H9 (cell line): ENCODE data around the gene C9orf72. TPM values are rescaled to one million over a fixed set of nuclear protein-coding genes. Genes with fewer than 3 reads are reported as not detected.

Experiments
- DNase-seq: peaks from one replicate; pipeline ENCODE4 v3.0.0-alpha.2; 2017
- H2AFZ ChIP-seq: one replicate; pipeline ENCODE4 v1.6.1; 2013; ENCODE audit warnings: mild to moderate bottlenecking, low read length, control low read depth, moderate library complexity
- H2AK5ac ChIP-seq: 2 replicates; pipeline ENCODE4 v1.6.1; 2013; ENCODE audit warnings: low read length, control low read depth, mixed read lengths; ENCODE audit not compliant: insufficient read length
- H2BK120ac ChIP-seq: one replicate; pipeline ENCODE4 v1.6.1; 2013; ENCODE audit warnings: low read depth, mild to moderate bottlenecking, low read length, control low read depth, inconsistent platforms; ENCODE audit not compliant: poor library complexity, severe bottlenecking
- H2BK12ac ChIP-seq: 2 replicates; pipeline ENCODE4 v1.6.1; 2013; ENCODE audit warnings: low read length, control low read depth, mixed read lengths, low read depth; ENCODE audit not compliant: insufficient read length
- H2BK15ac ChIP-seq: 2 replicates; pipeline ENCODE4 v1.6.1; 2013; ENCODE audit warnings: low read depth, low read length, control low read depth
- H2BK20ac ChIP-seq: one replicate; pipeline ENCODE4 v1.6.1; 2013; ENCODE audit warnings: low read depth, mild to moderate bottlenecking, low read length, control low read depth, inconsistent platforms; ENCODE audit not compliant: poor library complexity, severe bottlenecking
- H2BK5ac ChIP-seq: 2 replicates; pipeline ENCODE4 v1.6.1; 2013; ENCODE audit warnings: low read length, control low read depth, mixed read lengths; ENCODE audit not compliant: insufficient read length
- H3K14ac ChIP-seq: 2 replicates; pipeline ENCODE4 v1.6.1; 2013; ENCODE audit warnings: low read length, control low read depth; ENCODE audit not compliant: insufficient read depth
- H3K18ac ChIP-seq: 2 replicates; pipeline ENCODE4 v1.6.1; 2013; ENCODE audit warnings: low read depth, mild to moderate bottlenecking, mixed read lengths, low read length, control low read depth; ENCODE audit not compliant: insufficient read length
- H3K23ac ChIP-seq: 2 replicates; pipeline ENCODE4 v1.6.1; 2013; ENCODE audit warnings: low read length, control low read depth, mixed read lengths, low read depth; ENCODE audit not compliant: insufficient read length
- H3K23me2 ChIP-seq: 2 replicates; pipeline ENCODE4 v1.6.1; 2013; ENCODE audit warnings: low read depth, mild to moderate bottlenecking, mixed read lengths, low read length, control low read depth; ENCODE audit not compliant: insufficient read length, poor library complexity, severe bottlenecking
- H3K27ac ChIP-seq: 2 replicates; pipeline ENCODE4 v1.5.1; 2013; ENCODE audit warnings: low read length, control low read depth, mixed read lengths, low read depth; ENCODE audit not compliant: insufficient read length
- H3K27me3 ChIP-seq: 2 replicates; pipeline ENCODE4 v1.6.1; 2013; ENCODE audit warnings: low read length, control low read depth, inconsistent platforms; ENCODE audit not compliant: insufficient read depth
- H3K4ac ChIP-seq: 2 replicates; pipeline ENCODE4 v1.6.1; 2013; ENCODE audit warnings: low read depth, mild to moderate bottlenecking, control low read depth, inconsistent platforms, low read length, moderate library complexity
- H3K4me1 ChIP-seq: 2 replicates; pipeline ENCODE4 v1.6.1; 2013; ENCODE audit warnings: low read length, control low read depth, inconsistent platforms; ENCODE audit not compliant: insufficient read depth
- H3K4me2 ChIP-seq: 2 replicates; pipeline ENCODE4 v1.6.1; 2013; ENCODE audit warnings: low read length, control low read depth, mixed read lengths; ENCODE audit not compliant: insufficient read length, insufficient read depth
- H3K56ac ChIP-seq: 2 replicates; pipeline ENCODE4 v1.6.1; 2013; ENCODE audit warnings: low read depth, mild to moderate bottlenecking, mixed read lengths, low read length, control low read depth; ENCODE audit not compliant: insufficient read length
- H3K79me1 ChIP-seq: 2 replicates; pipeline ENCODE4 v1.6.1; 2013; ENCODE audit warnings: low read depth, mild to moderate bottlenecking, moderate library complexity, low read length, control low read depth, inconsistent platforms; ENCODE audit not compliant: insufficient read depth, poor library complexity, severe bottlenecking
- H3K79me2 ChIP-seq: 2 replicates; pipeline ENCODE4 v1.6.1; 2013; ENCODE audit warnings: low read length, control low read depth, inconsistent platforms; ENCODE audit not compliant: insufficient read depth
- H3K9ac ChIP-seq: 2 replicates; pipeline ENCODE4 v1.6.1; 2013; ENCODE audit warnings: low read length, control low read depth, mixed read lengths; ENCODE audit not compliant: insufficient read length; ENCODE audit errors: extremely low read depth
- H3K9me3 ChIP-seq: one replicate; pipeline ENCODE4 v1.6.1; 2013; ENCODE audit warnings: low read depth, low read length, inconsistent platforms; ENCODE audit not compliant: control insufficient read depth
- H3T11ph ChIP-seq: one replicate; pipeline ENCODE4 v1.6.1; 2013; ENCODE audit warnings: mild to moderate bottlenecking, low read length, control low read depth, inconsistent platforms
- H4K20me1 ChIP-seq: one replicate; pipeline ENCODE4 v1.6.1; 2013; ENCODE audit not compliant: control insufficient read depth, insufficient read length, insufficient read depth
- H4K5ac ChIP-seq: 2 replicates; pipeline ENCODE4 v1.6.1; 2013; ENCODE audit warnings: low read depth, mild to moderate bottlenecking, mixed read lengths, low read length, control low read depth; ENCODE audit not compliant: insufficient read length
- H4K8ac ChIP-seq: replicated peaks from 2 replicates; pipeline ENCODE4 v1.6.1; 2013; ENCODE audit warnings: low read length, control low read depth, mixed read lengths, low read depth; ENCODE audit not compliant: insufficient read length
- H4K91ac ChIP-seq: 2 replicates; pipeline ENCODE4 v1.6.1; 2013; ENCODE audit warnings: low read depth, mild to moderate bottlenecking, moderate library complexity, mixed read lengths, low read length, control low read depth; ENCODE audit not compliant: insufficient read length
- H3K27ac Mint-ChIP-seq, 3 experiments: 2 replicates in 2 of 3; 3 replicates in 1 of 3; pipeline ENCODE4 v1.8.0; 2020 to 2021; ENCODE audit warnings: mixed read lengths in 3 of 3, mild to moderate bottlenecking in 1 of 3, moderate library complexity in 1 of 3
- H3K27me3 Mint-ChIP-seq: 2 replicates; pipeline ENCODE4 v1.8.0; 2021; ENCODE audit warnings: low read depth, mild to moderate bottlenecking, moderate library complexity, mixed read lengths
- H3K36me3 Mint-ChIP-seq, 3 experiments: 2 replicates in 2 of 3; 3 replicates in 1 of 3; pipeline ENCODE4 v1.8.0; 2020 to 2021; ENCODE audit warnings: low read depth in 3 of 3, mixed read lengths in 3 of 3; ENCODE audit not compliant: insufficient read depth in 1 of 3
- H3K4me1 Mint-ChIP-seq, 2 experiments: 2 replicates each; pipeline ENCODE4 v1.8.0; 2020; ENCODE audit warnings: mixed read lengths in 2 of 2
- H3K4me3 Mint-ChIP-seq, 2 experiments: 2 replicates in 1 of 2; 3 replicates in 1 of 2; pipeline ENCODE4 v1.8.0; 2020 to 2021; ENCODE audit warnings: mild to moderate bottlenecking in 2 of 2, mixed read lengths in 2 of 2, moderate library complexity in 1 of 2
- H3K9me3 Mint-ChIP-seq, 2 experiments: 2 replicates in 1 of 2; 3 replicates in 1 of 2; pipeline ENCODE4 v1.8.0; 2020; ENCODE audit warnings: mild to moderate bottlenecking in 2 of 2, mixed read lengths in 2 of 2, moderate library complexity in 1 of 2
- CTCF ChIP-seq: fragments of 200-600 bp; sonication (generic); conservative IDR thresholded peaks from 3 replicates; pipeline ENCODE4 v1.8.0; 2021; ENCODE audit warnings: antibody characterized with exemption, mild to moderate bottlenecking
- WGBS: extraction: QIAGEN DNeasy Blood & Tissue Kit; methylation state at CpG from one replicate; pipeline ENCODE4 v1.1.7; 2013; ENCODE audit warnings: missing lambda C conversion rate, low lambda C conversion rate, mixed read lengths; ENCODE audit not compliant: insufficient read length; ENCODE audit errors: extremely low coverage; 5-methylcytosine and 5-hydroxymethylcytosine counted together
- total RNA-seq: library from RNA; stranded (reverse); gene quantifications from 2 replicates; pipeline ENCODE4 v1.2.1, GENCODE V29; 2021

C9orf72 gene
- total RNA-seq, 1 experiment from 2014 or later, result 17.0 TPM

DNA sequence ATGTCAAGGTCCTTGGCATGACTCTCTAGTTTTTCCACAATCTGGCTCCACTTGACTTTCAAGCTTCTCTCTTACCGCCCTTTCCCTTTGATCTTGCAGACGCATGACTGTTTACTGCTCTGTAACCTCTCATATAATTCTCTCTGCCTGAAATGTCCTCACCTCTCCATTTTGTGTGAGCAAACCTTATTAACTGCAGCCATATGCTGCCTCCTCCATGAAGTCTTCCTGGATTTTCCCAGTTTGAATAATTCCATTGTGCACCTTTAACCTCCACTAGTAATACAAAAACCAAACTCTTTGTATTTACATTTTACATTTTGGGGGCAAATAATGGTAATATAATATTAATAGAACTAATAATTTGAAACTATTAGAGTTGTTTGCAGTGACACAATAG is 9.5 kb upstream of the C9orf72 start:
- Histone ChIP-seq H3K27ac (no peak overlapping the region), H2AK5ac (no peak overlapping the region), H3K4me2 (no peak overlapping the region), H4K5ac (no peak overlapping the region), H2AFZ (no peak overlapping the region), H4K20me1 (no peaks in the 10 kb centered on the region), H3K27me3 (no peaks in the 10 kb centered on the region), H3T11ph (no peak overlapping the region), H4K91ac (no peak overlapping the region), H2BK12ac (no peak overlapping the region), H2BK15ac (no peak overlapping the region), H2BK5ac (no peak overlapping the region), H3K4ac (no peak overlapping the region), H3K4me1 (no peaks in the 10 kb centered on the region), H4K8ac (no peak overlapping the region), H3K23me2 (no peaks in the 10 kb centered on the region), H3K14ac (no peak overlapping the region), H3K23ac (no peak overlapping the region), H3K9me3 (no peaks in the 10 kb centered on the region), H2BK20ac (no peak overlapping the region), H3K56ac (no peak overlapping the region), H3K18ac (no peak overlapping the region), H3K79me1 (no peaks in the 10 kb centered on the region), H3K79me2 (no peaks in the 10 kb centered on the region), H2BK120ac (no peak overlapping the region), H3K9ac (no peak overlapping the region)
- DNase-seq, result no peak
- H3K4me1 Mint-ChIP-seq, result peaks cover 2 to 4% of the 10 kb centered on the region in 2 experiments; a peak in 3 of 4 replicates
- H3K4me3 Mint-ChIP-seq, result no peak overlapping the region
- H3K36me3 Mint-ChIP-seq, result peaks cover 9 to 10% (median 10%) of the 10 kb centered on the region in 3 experiments
- peaks cover 11% of the 10 kb centered on the region in 2 experiments for H3K9me3 Mint-ChIP-seq
- TF ChIP-seq CTCF, result no peak
- WGBS, result no CpG with 5 or more reads among the region's 2 CpGs
- H3K27ac Mint-ChIP-seq, result no peak overlapping the region
- no peaks in the 10 kb centered on the region for H3K27me3 Mint-ChIP-seq
